Mucosa of descending colon (tissue), 3 donors: ENCODE results near the gene MAPK12. TPM values are rescaled to one million over a fixed set of nuclear protein-coding genes. Genes with fewer than 3 reads are reported as not detected.

Experiments
- ATAC-seq: fragments of 200-7000 bp; cut with Tn5 transposase; one replicate; pipeline ENCODE4 v1.9.1; 2020; ENCODE audit warnings: mild to moderate bottlenecking, moderate library complexity
- DNase-seq, 3 donors: peaks; one replicate each; pipeline ENCODE4 v3.0.0-alpha.2; 2020
- H3K36me3 ChIP-seq: fragments of 200-600 bp; one replicate; pipeline ENCODE4 v1.8.0; 2021; ENCODE audit warnings: low read depth, mild to moderate bottlenecking
- H3K4me1 ChIP-seq: fragments of 200-600 bp; one replicate; pipeline ENCODE4 v1.8.0; 2021; ENCODE audit warnings: low read depth, mild to moderate bottlenecking
- H3K4me3 ChIP-seq: fragments of 200-600 bp; one replicate; pipeline ENCODE4 v1.8.0; 2021; ENCODE audit warnings: mild to moderate bottlenecking
- H3K9me3 ChIP-seq: fragments of 200-600 bp; one replicate; pipeline ENCODE4 v1.8.0; 2021; ENCODE audit warnings: mild to moderate bottlenecking
- intact Hi-C, 2 donors: fragments of 100-400 bp; cut with DNase I in 1 of 2; cut with micrococcal nuclease in 1 of 2; formaldehyde crosslinking; loops; one replicate each; pipeline versions ENCODE4 v1.11.0 to v1.11.1; 2022; cut with DNase I, micrococcal nuclease
- total RNA-seq, 3 donors: library from RNA; stranded (reverse); fragmentation: NEBNext Ultra II Directional in 2 of 3; extraction: Animal tissue kit (Norgen Biotek cat#: 25700) in 2 of 3; gene quantifications; one replicate each; pipeline versions ENCODE4 v1.2.1 to v1.2.4, GENCODE V29; 2021 to 2023
- TF ChIP-seq, protein P1 (sequence below): fragments of 200-600 bp; IDR thresholded peaks from one replicate; pipeline ENCODE4 v1.8.0; 2022; ENCODE audit warnings: antibody characterized with exemption, mild to moderate bottlenecking
- donor health status: DM: no; HTN: no; CAD: no; lungs with moderate emphysema.
- donor health status: DM: no; HTN: no; CAD: no.
- donor health status: DM: no; HTN: yes; CAD: no.

MAPK12 gene
- total RNA-seq, 3 donors from 2014 or later, result 2.3 to 6.5 (median 5.2) TPM

DNA sequence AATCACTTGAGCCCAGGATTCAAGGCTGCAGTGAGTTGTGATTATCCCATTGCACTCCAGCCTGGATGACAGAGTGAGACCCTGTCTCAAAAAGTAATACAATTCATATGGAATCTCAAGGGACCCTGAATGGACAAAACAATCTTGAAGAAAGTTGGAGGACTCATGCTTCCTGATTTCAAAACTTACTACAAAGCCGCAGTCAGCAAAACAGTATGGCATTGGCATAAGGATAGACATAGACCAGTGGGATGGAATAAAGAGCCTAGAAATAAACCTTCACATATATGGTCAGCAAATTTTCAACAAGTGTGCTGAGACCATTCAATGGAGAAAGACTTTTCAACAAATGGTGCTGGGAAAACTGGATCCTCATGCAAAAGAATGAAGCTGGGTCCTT lies 58.2 kb downstream of the MAPK12 start:
- intact Hi-C loops, result no loop called here
- DNase-seq (no peak), ATAC-seq (no peak)
- Histone ChIP-seq H3K4me1 (peaks cover 15% of the 10 kb centered on the region), H3K36me3 (no peaks in the 10 kb centered on the region), H3K4me3 (no peak overlapping the region), H3K9me3 (no peaks in the 10 kb centered on the region)
- TF ChIP-seq, protein P1, sequence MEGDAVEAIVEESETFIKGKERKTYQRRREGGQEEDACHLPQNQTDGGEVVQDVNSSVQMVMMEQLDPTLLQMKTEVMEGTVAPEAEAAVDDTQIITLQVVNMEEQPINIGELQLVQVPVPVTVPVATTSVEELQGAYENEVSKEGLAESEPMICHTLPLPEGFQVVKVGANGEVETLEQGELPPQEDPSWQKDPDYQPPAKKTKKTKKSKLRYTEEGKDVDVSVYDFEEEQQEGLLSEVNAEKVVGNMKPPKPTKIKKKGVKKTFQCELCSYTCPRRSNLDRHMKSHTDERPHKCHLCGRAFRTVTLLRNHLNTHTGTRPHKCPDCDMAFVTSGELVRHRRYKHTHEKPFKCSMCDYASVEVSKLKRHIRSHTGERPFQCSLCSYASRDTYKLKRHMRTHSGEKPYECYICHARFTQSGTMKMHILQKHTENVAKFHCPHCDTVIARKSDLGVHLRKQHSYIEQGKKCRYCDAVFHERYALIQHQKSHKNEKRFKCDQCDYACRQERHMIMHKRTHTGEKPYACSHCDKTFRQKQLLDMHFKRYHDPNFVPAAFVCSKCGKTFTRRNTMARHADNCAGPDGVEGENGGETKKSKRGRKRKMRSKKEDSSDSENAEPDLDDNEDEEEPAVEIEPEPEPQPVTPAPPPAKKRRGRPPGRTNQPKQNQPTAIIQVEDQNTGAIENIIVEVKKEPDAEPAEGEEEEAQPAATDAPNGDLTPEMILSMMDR, result no peak

Other genes with a start within 250 kb of the MAPK12 start
- gene IL17REL, start 248.9 kb downstream of the MAPK12 start, total RNA-seq, result under 1 TPM in 2 of 3 donors, not detected in 1; 0.09 to 0.43 TPM
- gene TTLL8, start 203.4 kb downstream of the MAPK12 start, total RNA-seq, result not detected
- under 1 TPM in 1 of 3 donors, not detected in 2; 0.16 TPM for gene MLC1, start 176.3 kb downstream of the MAPK12 start, total RNA-seq
- gene MOV10L1, start 171.7 kb downstream of the MAPK12 start, total RNA-seq, result 1 to 10 TPM in 1 of 3 donors, under 1 TPM in 2; 0.29 to 1.0 (median 0.49) TPM
- gene PANX2, start 91.0 kb downstream of the MAPK12 start, total RNA-seq, result under 1 TPM in 1 of 3 donors, not detected in 2; 0.44 TPM
- gene TRABD, start 75.8 kb downstream of the MAPK12 start, total RNA-seq, result 10 to 100 TPM; 36.8 to 52.6 (median 42.7) TPM
- gene SELENOO, start 60.7 kb downstream of the MAPK12 start, total RNA-seq, result 10 to 100 TPM; 21.5 to 23.8 (median 23.1) TPM
- 10 to 100 TPM; 34.5 to 41.6 (median 40.5) TPM for gene TUBGCP6, start 16.7 kb downstream of the MAPK12 start, total RNA-seq
- gene HDAC10, start 10.4 kb downstream of the MAPK12 start, total RNA-seq, result 10 to 100 TPM; 39.5 to 66.3 (median 47.8) TPM
- 1 to 10 TPM; 1.8 to 4.3 (median 3.2) TPM for gene MAPK11, start 8.7 kb upstream of the MAPK12 start, total RNA-seq
- 100 to 1,000 TPM; 232 to 318 (median 250) TPM for gene PLXNB2, start 46.0 kb upstream of the MAPK12 start, total RNA-seq
- gene DENND6B, start 65.3 kb upstream of the MAPK12 start, total RNA-seq, result 1 to 10 TPM; 2.8 to 6.3 (median 5.2) TPM
- 10 to 100 TPM; 54.3 to 61.7 (median 58.8) TPM for gene PPP6R2, start 81.6 kb upstream of the MAPK12 start, total RNA-seq
- 10 to 100 TPM; 76.1 to 91.9 (median 84.3) TPM for gene SBF1, start 213.4 kb upstream of the MAPK12 start, total RNA-seq
- 1 to 10 TPM in 2 of 3 donors, under 1 TPM in 1; 0.95 to 3.9 (median 1.4) TPM for gene ADM2, start 219.9 kb upstream of the MAPK12 start, total RNA-seq
- gene MIOX, start 225.2 kb upstream of the MAPK12 start, total RNA-seq, result not detected
- gene LMF2, start 246.0 kb upstream of the MAPK12 start, total RNA-seq, result 10 to 100 TPM; 57.8 to 66.4 (median 60.7) TPM
- 10 to 100 TPM; 32.1 to 41.2 (median 34.0) TPM for gene NCAPH2, start 246.5 kb upstream of the MAPK12 start, total RNA-seq